GM12878 (cell line): Measurements from ENCODE around the gene SPAAR. TPM values are rescaled to one million over a fixed set of nuclear protein-coding genes. Genes with fewer than 3 reads are reported as not detected.

Experiments used
- ATAC-seq: fragments of 200-7000 bp; cut with Tn5 transposase; 3 replicates; pipeline ENCODE4 v1.9.1; 2020; ENCODE audit warnings: mild to moderate bottlenecking, moderate library complexity
- BruUV-seq: library from RNA; stranded (reverse); fragments of 400-500 nt; replicated peaks from 2 replicates; lab custom pipeline; 2021; lab: Mats Ljungman, UMichigan
- CTCF ChIA-PET: fragments of 300-600 bp; sonication (Branson Sonifier 250); formaldehyde crosslinking; extraction: SDS; loops from one replicate; lab custom pipeline; 2021; ENCODE audit warnings: inconsistent platforms; lab: Yijun Ruan, JAX
- POLR2A ChIA-PET: fragments of 350-600 bp; formaldehyde crosslinking; extraction: SDS; loops from one replicate; lab custom pipeline; 2021; ENCODE audit warnings: inconsistent platforms; lab: Charles Lee
- RAD21 ChIA-PET: fragments of 300-600 bp; sonication (Branson Sonifier 250); formaldehyde crosslinking; loops from one replicate; lab custom pipeline; 2023; ENCODE audit warnings: antibody characterized with exemption; ENCODE audit not compliant: unreplicated experiment; lab: Charles Lee
- SMC1A ChIA-PET: fragments of 300-600 bp; sonication (Branson Sonifier 250); formaldehyde crosslinking; loops from one replicate; lab custom pipeline; 2023; ENCODE audit not compliant: unreplicated experiment, uncharacterized antibody; lab: Charles Lee
- DNase-seq: peaks from one replicate; pipeline ENCODE4 v3.0.0-alpha.2; 2011; ENCODE audit warnings: low read depth, low spot score
- FAIRE-seq: peaks from 3 replicates; lab custom pipeline; 2011; peaks lifted over from hg19 to GRCh38; lab: Jason Lieb, UNC
- H2AFZ ChIP-seq: 2 replicates; pipeline ENCODE4 v1.6.0; 2011; ENCODE audit warnings: low read depth, low read length, control low read depth; ENCODE audit not compliant: control insufficient read depth
- H3K27ac ChIP-seq: 2 replicates; pipeline ENCODE4 v1.5.1; 2011; ENCODE audit warnings: control low read depth; ENCODE audit not compliant: control insufficient read depth, insufficient read depth
- H3K27me3 ChIP-seq, 2 experiments: replicated peaks in 1 of 2; 2 replicates each; pipeline versions ENCODE4 v1.6.0 to v1.6.1; 2011; ENCODE audit warnings: low read length in 1 of 2; ENCODE audit not compliant: control insufficient read depth in 2 of 2, insufficient read depth in 2 of 2
- H3K36me3 ChIP-seq, 2 experiments: 2 replicates each; pipeline ENCODE4 v1.5.1; 2011; ENCODE audit warnings: low read length in 1 of 2; ENCODE audit not compliant: control insufficient read depth in 2 of 2, insufficient read depth in 2 of 2
- H3K4me1 ChIP-seq: 2 replicates; pipeline ENCODE4 v1.6.1; 2011; ENCODE audit warnings: mild to moderate bottlenecking, low read length, moderate library complexity, mixed read lengths; ENCODE audit not compliant: control insufficient read depth, insufficient read depth
- H3K4me2 ChIP-seq: 2 replicates; pipeline ENCODE4 v1.6.0; 2011; ENCODE audit warnings: control low read depth; ENCODE audit not compliant: control insufficient read depth, insufficient read depth
- H3K4me3 ChIP-seq: fragments of 200-600 bp; sonication (generic); 2 replicates; pipeline ENCODE4 v1.5.1; 2016
- H3K79me2 ChIP-seq: 2 replicates; pipeline ENCODE4 v1.6.0; 2011; ENCODE audit warnings: low read length; ENCODE audit not compliant: control insufficient read depth, insufficient read depth
- H3K9ac ChIP-seq: 2 replicates; pipeline ENCODE4 v1.8.0; 2011; ENCODE audit warnings: low read length, control low read depth, mixed read lengths; ENCODE audit not compliant: control insufficient read depth, insufficient read depth
- H3K9me3 ChIP-seq: replicated peaks from 3 replicates; pipeline ENCODE4 v1.5.1; 2011; ENCODE audit warnings: mild to moderate bottlenecking, low read length; ENCODE audit not compliant: control insufficient read depth, insufficient read depth
- H4K20me1 ChIP-seq: 2 replicates; pipeline ENCODE4 v1.6.0; 2011; ENCODE audit not compliant: control insufficient read depth, insufficient read depth
- BHLHE40 ChIP-seq, 2 experiments: fragments of 450-650 bp in 1 of 2; IDR thresholded peaks; 2 replicates each; pipeline ENCODE4 v1.6.1; 2011 to 2017; ENCODE audit warnings: low read depth in 2 of 2, borderline replicate concordance in 1 of 2, improper control_type of control experiment in 1 of 2, low read length in 1 of 2, mild to moderate bottlenecking in 1 of 2
- EP300 ChIP-seq, 2 experiments: fragments of 150-350 bp in 1 of 2; IDR thresholded peaks; 2 replicates each; pipeline ENCODE4 v1.6.1; 2011 to 2012; ENCODE audit warnings: low read depth in 2 of 2, low read length in 2 of 2, borderline replicate concordance in 1 of 2, improper control_type of control experiment in 1 of 2, inconsistent platforms in 1 of 2; ENCODE audit not compliant: control insufficient read depth in 1 of 2
- ETV6 ChIP-seq, 2 experiments: fragments of 450-650 bp in 1 of 2; IDR thresholded peaks in 1 of 2; conservative IDR thresholded peaks in 1 of 2; 2 replicates each; pipeline ENCODE4 v1.6.1; 2014; ENCODE audit warnings: antibody characterized with exemption in 1 of 2, borderline replicate concordance in 1 of 2, low read depth in 1 of 2, mild to moderate bottlenecking in 1 of 2, moderate library complexity in 1 of 2
- EZH2 ChIP-seq: IDR thresholded peaks from 2 replicates; pipeline ENCODE4 v1.6.1; 2012; ENCODE audit warnings: low read depth, mild to moderate bottlenecking, control low read depth, inconsistent platforms, low read length, borderline replicate concordance; ENCODE audit not compliant: control insufficient read depth
- FOXK2 ChIP-seq: fragments of 450-650 bp; IDR thresholded peaks from 2 replicates; pipeline ENCODE4 v1.6.1; 2017; ENCODE audit warnings: mild to moderate bottlenecking, moderate library complexity
- HDGF ChIP-seq: fragments of 450-650 bp; IDR thresholded peaks from 2 replicates; pipeline ENCODE4 v1.6.1; 2016; ENCODE audit warnings: antibody characterized with exemption
- NR2F1 ChIP-seq: fragments of 450-650 bp; conservative IDR thresholded peaks from 2 replicates; pipeline ENCODE4 v1.6.1; 2017; ENCODE audit warnings: mild to moderate bottlenecking
- RELA ChIP-seq: fragments of 450-650 bp; IDR thresholded peaks from 2 replicates; pipeline ENCODE4 v1.8.0; 2014; ENCODE audit warnings: borderline replicate concordance; ENCODE audit not compliant: partially characterized antibody
- REST ChIP-seq: IDR thresholded peaks from 2 replicates; pipeline ENCODE4 v1.6.1; 2012; ENCODE audit warnings: mild to moderate bottlenecking, low read depth, low read length
- SP1 ChIP-seq: IDR thresholded peaks from one replicate; pipeline ENCODE4 v1.6.1; 2011; ENCODE audit warnings: low read depth, low read length
- SUZ12 ChIP-seq: fragments of 200-600 bp; sonication (generic); IDR thresholded peaks from one replicate; pipeline ENCODE4 v1.6.1; 2018; ENCODE audit warnings: antibody characterized with exemption, mild to moderate bottlenecking; ENCODE audit not compliant: unreplicated experiment
- TAF1 ChIP-seq: IDR thresholded peaks from 2 replicates; pipeline ENCODE4 v1.6.1; 2011; ENCODE audit warnings: mild to moderate bottlenecking, low read depth, low read length, borderline replicate concordance
- TCF12 ChIP-seq: IDR thresholded peaks from 2 replicates; pipeline ENCODE4 v1.6.1; 2011; ENCODE audit warnings: low read depth, mild to moderate bottlenecking, low read length
- ZBTB33 ChIP-seq: fragments of 450-650 bp; IDR thresholded peaks from 2 replicates; pipeline ENCODE4 v1.6.1; 2017; ENCODE audit warnings: mild to moderate bottlenecking
- ZBTB4 ChIP-seq: fragments of 450-650 bp; formaldehyde crosslinking; IDR thresholded peaks from 2 replicates; pipeline ENCODE4 v1.4.0; 2022; ENCODE audit warnings: mild to moderate bottlenecking, moderate library complexity
- WGBS: methylation state at CpG from one replicate; pipeline ENCODE4 v1.1.6; 2016; ENCODE audit warnings: low lambda C conversion rate; ENCODE audit not compliant: insufficient replicate concordance, insufficient coverage; ENCODE audit errors: missing lambda C conversion rate; 5-methylcytosine and 5-hydroxymethylcytosine counted together
- in situ Hi-C: fragments of 300-500 bp; cut with MboI; formaldehyde crosslinking; loops from 9 replicates; pipeline ENCODE4 v1.14.3; 2018; ENCODE audit warnings: mixed read lengths
- intact Hi-C: fragments of 100-400 bp; cut with micrococcal nuclease; formaldehyde crosslinking; loops from one replicate; pipeline ENCODE4 v1.14.2; 2022; ENCODE audit not compliant: unreplicated experiment
- polyA plus RNA-seq, 11 experiments: library from polyadenylated mRNA; depleted of rRNA in 4 of 11; unstranded in 6 of 11; stranded (reverse) in 5 of 11; fragments of >200 nt; fragmentation: Nextera tagmentation in 4 of 11; fragmentation: Illumina TruSeq in 1 of 11; extraction: Ambion mirVana in 4 of 11; extraction: Trizol in 1 of 11; gene quantifications; 1 replicate in 1 of 11; 2 replicates in 10 of 11; pipeline versions ENCODE4 v1.2.1 to v1.2.3, GENCODE V29; 2011 to 2016; ENCODE audit warnings: inconsistent platforms in 2 of 11, missing spikeins in 2 of 11, low read depth in 1 of 11
- total RNA-seq, 4 experiments: library from RNA; depleted of rRNA in 3 of 4; stranded (reverse); fragments of >200 nt in 3 of 4; fragmentation: Illumina TruSeq in 1 of 4; extraction: Trizol in 1 of 4; gene quantifications; 2 replicates each; pipeline versions ENCODE4 v1.2.1 to v1.2.3, GENCODE V29; 2013 to 2021

SPAAR gene
- total and polyA plus RNA-seq, 10 of the 15 experiments (the other 5 are each of a cell fraction or from before 2014, with no cell fraction given): not detected

GRCh38 chr9:35896570-35896969 lies 12.7 kb upstream of the SPAAR start:
- SMC1A ChIA-PET: interaction anchor here (0.9 to 1.1 kb wide), 2 partner anchors 14 kb away, joined by 4 to 5 read pairs; no protein-coding TSS in a partner anchor
- Histone ChIP-seq H2AFZ (no peak overlapping the region), H3K9ac (no peak overlapping the region), H3K36me3 (no peaks in the 10 kb centered on the region), H3K27me3 (no peaks in the 10 kb centered on the region), H3K27ac (no peak overlapping the region), H3K4me2 (no peak overlapping the region), H3K4me3 (no peak overlapping the region), H3K79me2 (no peaks in the 10 kb centered on the region), H3K9me3 (no peaks in the 10 kb centered on the region), H3K4me1 (no peaks in the 10 kb centered on the region), H4K20me1 (no peaks in the 10 kb centered on the region)
- BruUV-seq: no TSS peak
- POLR2A ChIA-PET: no interaction called here
- in situ Hi-C loops: no loop called here
- DNase-seq: no peak
- RAD21 ChIA-PET: interaction anchor here (0.7 kb wide), 1 partner anchor 70 kb away, joined by 3 read pairs; no protein-coding TSS in a partner anchor
- WGBS: 81% methylated on average over 2 of the region's 2 CpGs
- intact Hi-C loops: no loop called here
- FAIRE-seq: no peak
- CTCF ChIA-PET: interaction anchor here (0.7 to 2.1 kb wide), 5 partner anchors 14 to 128 kb away, joined by 3 to 10 read pairs (median 5); no protein-coding TSS in a partner anchor
- ATAC-seq: no peak
- TF ChIP-seq ETV6 (conservative IDR thresholded peaks at IDR 0.05 in 1 of 2, IDR thresholded peaks at IDR 0.05 in 1 of 2; ENCODE audit: borderline replicate concordance in 1 of 2, low read depth in 1 of 2): no peak
- no peak for TF ChIP-seq TCF12
- TF ChIP-seq EP300 (IDR thresholded peaks at IDR 0.05; ENCODE audit: borderline replicate concordance in 1 of 2, control insufficient read depth in 1 of 2, low read depth in 2 of 2, low read length in 2 of 2): no peak
- TF ChIP-seq BHLHE40 (IDR thresholded peaks at IDR 0.05; ENCODE audit: borderline replicate concordance in 1 of 2, low read depth in 2 of 2, low read length in 1 of 2): no peak
- no peak for TF ChIP-seq HDGF
- TF ChIP-seq SP1: no peak
- no peak for TF ChIP-seq RELA
- TF ChIP-seq EZH2: no peak
- TF ChIP-seq ZBTB4 (CRISPR knock-in tag): no peak
- TF ChIP-seq SUZ12: no peak
- no peak for TF ChIP-seq NR2F1
- no peak for TF ChIP-seq TAF1
- no peak for TF ChIP-seq REST
- TF ChIP-seq FOXK2: no peak
- no peak for TF ChIP-seq ZBTB33
